IPS-NIHi7 (cell line): ENCODE measurements around the gene EML1.

Experiments used
- DNase-seq: peaks from one replicate; pipeline ENCODE4 v3.0.0; 2012; ENCODE audit warnings: mixed read lengths; ENCODE audit errors: extremely low spot score

Gene EML1

DNA sequence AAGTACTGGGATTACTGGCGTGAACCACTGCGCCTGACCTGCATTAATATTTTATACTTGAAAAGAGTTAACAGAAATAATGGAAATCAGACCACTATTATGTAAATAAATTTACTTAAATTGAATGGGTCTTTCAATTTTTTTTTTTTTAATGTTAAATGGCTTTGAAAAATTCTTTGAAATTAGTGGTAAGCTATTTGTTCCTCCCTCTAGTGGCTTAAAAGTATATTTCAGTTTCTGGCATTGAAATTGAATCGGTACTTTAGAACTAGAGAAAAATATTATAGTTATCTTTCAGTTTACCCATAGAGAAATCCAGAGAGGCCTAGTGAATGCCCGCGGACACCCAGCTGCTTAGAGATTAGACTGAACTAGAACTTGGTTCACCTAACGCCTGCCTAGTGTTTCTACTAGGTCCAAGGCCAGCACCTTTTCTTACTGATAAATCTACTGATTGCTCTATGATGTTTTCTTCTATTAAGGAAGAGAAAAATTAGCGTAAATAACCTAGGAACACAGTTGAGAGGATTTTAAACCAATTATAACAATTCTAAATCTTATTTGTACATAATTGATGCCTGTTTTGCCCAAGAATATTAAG is 106.5 kb downstream of the EML1 start:
- DNase-seq, result no peak

DNA sequence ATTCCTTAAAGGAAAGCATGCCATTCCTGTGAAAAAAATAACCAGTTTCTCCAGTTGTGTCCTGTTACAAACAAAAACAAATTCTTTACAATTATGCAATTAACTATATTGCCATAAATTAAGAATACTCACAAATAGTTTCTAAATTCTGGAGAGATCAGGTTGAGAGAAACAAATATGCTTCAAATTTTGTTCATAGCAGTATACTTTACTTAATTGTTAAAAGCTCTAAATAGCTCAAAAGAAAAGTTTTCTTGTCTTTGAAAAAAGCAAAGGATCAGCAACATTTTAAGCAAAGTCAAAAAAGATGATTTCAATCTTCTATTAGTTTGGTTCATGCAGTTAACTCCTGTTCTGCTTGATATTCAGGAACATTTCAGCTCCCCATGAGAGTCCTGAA is 109.7 kb downstream of the EML1 start:
- DNase-seq, result no peak

DNA sequence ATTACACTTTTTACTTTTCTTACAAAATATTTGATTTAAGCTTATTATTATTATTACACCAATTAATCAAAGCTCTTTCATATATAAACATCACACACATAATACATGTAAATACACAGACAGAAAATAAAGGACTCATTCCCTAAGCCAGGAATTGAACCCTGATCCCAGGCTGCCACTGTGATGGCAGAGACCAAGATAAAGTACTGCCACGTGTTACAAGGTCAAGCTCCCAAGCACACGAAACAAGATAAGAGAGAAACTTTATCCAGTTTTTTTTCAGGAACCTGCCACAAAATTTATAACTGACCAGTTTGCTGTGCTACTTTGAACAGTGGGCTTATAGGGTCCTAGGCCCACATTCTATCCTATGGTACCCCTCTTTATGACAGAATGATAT is 111.3 kb downstream of the EML1 start:
- no peak for DNase-seq

DNA sequence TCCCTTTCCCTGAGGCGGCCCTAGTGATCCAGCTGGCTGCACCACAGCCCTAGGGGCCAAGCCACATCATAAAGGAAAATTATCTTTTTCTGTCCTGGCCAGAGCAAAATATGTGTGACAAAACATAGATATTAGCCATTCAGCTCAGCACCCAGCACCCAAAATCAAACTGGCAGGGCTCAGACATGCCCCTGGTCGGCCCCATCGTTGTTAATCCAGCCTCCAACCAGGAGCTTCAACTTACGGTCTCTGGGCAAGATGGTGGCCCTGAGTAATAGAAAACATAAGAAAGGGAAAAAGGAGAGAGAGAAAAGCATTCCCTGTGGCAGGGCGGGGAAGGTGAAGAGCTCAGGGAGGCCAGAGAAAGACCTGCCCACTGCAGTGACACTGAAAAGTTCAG is 111.9 kb downstream of the EML1 start:
- DNase-seq, result no peak

DNA sequence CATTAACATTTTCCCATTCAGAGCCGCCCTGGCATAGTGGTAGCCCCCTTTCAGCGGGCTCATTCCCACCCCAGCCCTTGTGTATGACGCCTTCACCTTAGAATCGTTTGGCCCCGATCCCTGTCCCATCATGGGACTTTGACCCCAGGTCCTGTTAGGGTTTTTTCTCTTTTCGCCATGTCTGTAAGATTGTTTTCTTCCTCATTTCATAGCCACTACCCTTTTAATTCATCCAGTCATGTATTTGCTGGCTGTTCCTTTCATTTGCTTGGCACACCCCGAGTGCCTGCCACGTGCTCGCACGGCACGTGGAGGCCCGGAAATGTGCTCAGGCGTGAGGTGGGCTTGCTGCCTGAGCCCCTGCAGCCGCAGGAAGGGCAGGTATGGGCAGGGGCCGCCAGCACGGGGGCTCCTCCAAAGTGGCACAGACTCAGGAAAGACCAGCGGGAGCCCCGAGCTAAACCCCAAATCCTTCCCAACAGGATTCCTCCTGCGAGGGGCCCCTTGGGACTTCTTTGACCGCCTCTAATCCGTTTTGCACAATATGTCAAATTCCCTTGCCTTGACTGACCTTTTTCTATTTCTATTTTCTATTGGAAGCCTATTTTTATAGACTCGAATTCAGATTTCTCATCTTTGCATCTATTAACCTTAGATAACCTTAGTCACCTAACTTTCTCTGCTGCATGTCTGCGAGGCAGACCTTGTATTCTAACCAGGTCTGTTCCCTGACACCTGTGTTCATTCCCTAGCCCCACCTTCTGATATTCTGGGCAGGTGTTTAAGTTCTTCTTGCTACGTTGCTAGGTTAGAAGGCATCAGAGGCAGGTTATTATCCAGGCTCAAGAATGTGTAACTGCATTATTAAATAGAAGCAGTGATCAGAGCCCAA is 114.8 kb downstream of the EML1 start:
- DNase-seq, result no peak

DNA sequence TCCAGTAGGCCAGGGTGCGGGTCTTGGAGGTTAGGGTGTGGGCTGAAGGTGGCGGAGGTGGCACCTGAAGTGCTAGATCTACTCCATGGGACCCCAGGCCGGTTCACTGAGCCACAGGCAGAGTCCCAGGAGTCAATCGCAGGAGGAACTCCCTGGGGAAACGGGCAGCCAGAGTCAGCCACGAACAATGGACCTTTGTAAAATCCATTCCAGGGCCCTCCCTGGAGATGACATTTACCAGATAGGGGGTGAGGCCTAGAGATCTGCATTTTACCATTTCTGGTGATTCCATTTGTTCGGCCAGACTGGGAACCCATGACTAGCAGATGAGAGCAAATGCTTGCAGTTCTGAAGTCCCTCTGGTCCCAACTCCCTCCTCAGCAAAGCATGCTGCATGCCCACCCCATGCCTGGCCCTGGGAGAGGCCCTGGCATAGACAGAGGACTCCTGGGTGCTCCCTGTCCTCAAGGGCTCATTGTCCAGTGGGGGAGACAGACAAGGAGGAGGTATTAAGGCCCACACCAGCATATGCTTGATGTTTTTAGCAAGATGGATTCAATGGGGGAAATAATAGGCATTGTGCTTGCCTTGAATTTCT is 115.5 kb downstream of the EML1 start:
- no peak for DNase-seq

DNA sequence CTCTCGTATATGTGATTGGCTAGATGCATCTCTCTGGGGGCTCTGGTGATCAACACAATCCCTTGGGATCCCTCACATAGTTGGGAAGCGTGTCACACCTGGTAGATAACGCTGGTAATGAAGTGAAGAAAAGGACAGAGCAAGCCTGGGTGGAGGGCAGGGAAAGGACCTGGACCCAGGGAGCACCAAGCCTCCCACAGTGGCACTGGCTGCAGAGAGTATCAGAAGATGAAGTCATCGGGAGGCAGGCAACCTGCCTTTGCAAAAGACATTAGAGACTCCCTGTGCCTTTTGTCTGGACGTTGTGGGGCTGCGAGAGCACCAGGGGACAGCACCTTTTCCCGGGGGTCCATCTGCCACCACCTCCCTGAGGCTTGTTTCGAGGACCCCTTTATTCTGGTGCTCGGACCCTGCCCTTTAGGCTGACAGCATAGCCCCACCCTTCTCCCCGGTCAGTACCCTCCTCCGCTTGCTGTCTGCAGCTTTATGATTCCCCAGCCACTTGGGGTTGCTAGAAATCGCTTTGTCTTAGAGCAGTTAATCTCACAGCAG is 116.4 kb downstream of the EML1 start:
- DNase-seq, result no peak

DNA sequence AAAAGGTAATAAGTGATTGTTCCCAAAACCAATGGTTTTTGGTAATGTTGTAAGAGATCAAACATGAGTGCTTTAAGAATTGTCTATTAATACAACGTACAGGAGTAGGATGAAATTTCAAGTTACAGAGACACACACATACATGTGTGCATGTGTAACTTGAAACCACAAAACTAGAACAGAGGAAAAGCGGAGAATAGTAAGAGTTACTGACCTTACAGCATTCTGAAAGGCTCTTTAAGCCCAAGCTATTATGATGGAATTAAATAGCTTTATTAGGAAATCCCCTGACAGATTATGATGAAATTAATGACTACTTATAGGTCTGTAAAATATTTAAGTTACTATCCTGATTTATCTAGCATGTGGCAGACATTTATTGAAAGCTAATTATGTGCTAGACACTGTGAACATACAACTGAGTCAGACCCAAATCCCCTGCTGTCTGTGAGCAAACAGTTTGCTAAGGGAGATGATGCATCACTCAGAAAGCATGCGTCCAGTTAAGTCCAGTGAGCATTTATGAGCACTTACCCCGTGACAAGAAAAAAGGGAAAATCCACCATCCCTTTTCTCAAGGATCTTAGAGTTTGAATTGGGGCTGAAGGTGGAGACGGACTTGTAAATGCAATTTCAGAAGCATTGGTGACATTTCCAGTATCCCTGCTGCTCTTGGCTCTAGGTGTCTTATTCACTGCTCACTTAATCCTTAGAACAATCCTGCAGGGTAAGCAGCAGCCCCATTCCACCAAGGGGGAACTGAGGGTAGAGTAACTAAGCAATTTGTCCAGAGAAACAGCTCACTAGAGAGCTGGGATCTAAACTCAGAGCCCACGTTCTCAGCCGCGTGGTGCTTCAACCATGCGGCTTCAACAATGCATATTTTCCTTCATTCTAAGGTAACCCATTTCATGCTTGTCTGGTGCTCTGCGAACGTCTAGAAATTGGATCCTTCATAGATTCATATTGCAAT is 117.4 kb downstream of the EML1 start:
- no peak for DNase-seq

DNA sequence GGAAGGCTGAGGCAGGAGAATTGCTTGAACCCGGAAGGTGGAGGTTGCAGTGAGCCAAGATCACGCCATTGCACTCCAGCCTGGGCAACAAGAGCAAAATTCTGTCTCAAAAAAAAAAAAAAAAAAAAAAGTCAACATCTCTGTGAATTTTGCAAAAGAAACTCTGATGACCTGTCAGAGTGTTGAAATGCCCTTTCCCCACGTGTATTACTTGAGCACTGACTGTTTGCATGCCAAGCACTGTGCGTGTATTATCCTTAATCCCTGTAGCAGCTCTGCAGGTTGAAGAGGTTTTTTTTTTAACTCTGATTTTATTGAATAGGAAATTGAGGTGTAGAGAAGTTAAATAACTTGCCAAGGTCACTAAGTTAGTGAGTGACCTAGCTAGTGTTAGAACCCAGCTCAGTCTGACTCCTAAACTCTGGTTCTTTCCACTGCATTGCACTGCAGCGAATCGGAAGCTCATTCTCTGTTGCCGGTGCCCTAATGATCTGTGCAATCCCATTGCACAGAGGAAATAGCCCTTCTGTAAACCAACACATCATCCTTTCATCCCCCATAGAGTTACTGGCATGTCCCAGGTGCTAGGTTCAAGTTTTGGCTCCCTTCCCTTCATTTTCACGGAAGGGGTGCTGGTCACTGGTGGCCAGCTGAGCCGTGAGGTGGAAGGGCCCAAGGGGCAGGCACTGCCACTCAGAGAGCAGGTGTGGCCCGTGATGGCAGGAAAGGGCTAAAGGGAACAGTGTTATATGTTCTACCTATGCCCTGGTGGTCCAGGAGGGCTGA is 122.3 kb downstream of the EML1 start:
- DNase-seq, result no peak

DNA sequence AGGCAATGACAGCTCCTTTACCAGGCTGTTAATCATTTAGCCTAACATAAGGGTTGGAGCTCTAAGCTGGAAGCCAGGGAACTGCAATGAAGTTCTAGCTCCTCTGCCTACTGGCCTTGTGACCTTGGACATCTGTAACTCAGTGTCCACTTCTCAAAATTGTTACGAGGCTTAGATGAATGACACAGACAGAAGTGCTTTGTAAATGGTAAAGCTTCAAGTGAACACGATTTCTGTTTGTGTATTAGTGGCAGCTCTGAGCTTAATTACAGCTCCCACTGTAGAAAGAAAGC is 122.8 kb downstream of the EML1 start:
- DNase-seq, result no peak

DNA sequence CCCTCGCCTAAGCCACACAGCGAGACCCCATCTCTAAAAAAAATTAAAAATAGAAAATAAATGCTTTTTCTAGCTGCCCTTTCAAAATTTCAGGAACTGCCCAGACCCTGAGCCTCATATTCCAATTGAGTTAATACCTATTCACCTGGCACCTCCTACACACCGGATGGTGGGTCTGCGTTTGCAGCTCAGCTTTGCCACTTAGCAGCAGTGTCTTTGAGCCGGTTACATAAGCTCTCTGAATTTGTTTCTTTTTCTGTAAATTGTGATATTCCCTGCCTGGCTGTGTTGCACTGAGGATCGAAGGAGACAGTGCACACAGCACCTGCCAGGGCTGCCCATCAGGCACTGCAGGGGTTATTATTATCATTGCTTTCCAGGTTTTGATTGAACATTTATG is 125.6 kb downstream of the EML1 start:
- DNase-seq, result no peak

DNA sequence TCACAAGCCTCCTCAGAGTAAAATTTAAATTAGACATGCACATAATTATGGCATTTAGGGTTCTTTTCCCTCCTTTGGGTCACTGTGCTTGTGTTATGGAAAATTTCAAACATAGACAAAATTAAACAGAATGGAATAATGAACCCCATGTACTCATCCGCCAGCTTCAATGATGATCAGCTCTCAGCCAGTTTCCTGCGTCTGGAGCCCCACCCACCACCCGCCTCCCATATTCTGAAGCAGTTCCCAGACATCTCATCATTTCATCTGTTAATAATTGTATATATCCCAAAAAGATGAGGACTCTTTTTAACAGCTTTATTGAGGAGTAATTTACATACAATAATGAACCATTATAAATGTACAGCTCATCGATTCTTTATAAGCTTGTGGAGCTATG is 128.2 kb downstream of the EML1 start:
- no peak for DNase-seq

DNA sequence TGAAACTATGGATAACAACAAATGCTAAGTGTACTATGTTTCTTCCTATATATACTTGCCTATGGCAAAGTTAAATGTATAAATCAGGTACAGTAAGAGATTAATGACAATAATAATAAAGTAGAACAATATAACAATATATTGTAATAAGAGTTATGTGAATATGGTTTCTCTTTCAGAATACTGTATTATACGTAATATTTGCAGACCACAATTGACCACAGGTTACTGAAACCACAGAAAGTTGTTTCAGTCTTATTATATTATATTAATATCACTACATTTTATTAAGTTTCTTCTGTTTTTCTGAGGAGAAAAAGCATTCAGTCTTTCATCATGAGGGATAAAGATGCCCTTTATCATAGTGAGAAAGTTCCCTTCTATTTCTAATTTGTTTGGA is 131.2 kb downstream of the EML1 start:
- no peak for DNase-seq

DNA sequence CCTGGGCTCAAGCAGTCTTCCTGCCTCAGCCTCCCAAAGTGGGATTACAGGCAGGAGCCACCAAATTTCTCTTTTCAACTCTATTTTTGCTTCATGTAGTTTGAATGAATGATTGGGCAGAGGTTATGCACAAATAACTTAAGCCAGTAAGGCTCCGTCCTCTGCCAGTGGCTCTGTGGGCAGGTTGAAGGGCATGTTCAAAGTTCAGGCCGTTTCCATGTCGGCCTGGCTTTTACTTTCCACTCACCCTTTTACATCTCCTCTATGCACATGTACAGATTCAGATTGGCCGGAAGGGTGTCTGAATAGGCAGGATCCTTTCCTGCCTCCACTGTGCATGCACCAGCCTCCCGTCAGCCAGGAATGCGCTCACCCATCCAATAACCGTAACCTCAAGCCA is 132.3 kb downstream of the EML1 start:
- no peak for DNase-seq

DNA sequence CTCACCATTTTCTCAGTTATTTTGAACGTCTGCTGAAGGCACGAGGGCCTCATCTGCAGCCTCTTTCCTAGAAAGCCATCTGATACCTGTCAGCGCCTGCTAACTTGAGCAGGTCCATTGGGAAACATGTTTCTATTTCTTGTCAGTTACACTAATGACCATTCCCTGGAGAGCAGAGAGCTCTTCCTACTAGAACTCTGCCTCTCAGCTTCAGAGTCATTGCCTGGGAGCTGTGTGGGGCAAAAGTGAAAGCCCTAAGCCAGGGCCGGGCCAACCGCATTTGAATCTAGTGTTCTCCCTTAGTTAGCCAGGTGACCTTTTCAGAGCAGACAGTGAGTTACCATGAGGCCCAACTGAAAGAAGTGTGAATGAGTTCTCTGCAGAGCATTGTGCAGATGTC is 135.8 kb downstream of the EML1 start:
- no peak for DNase-seq

DNA sequence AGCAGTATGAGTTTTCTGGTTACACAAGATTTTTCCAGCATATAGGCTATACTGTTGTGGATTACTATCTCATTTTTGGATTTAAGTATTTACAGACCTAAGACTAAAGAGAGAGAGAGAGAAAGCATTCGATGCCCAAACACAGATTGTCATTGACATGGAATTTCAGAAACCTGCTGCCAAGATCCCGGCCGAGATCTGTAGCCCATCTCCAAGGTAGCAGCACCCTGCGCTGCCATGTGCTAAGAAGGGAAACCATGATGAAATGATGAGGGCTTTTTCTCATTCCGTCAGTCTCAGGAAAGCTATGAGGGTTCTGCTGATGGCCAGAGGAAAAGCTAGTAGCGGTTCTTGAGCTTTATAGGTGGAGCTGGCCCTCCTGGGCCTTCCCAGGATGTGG is 136.4 kb downstream of the EML1 start:
- DNase-seq, result no peak

DNA sequence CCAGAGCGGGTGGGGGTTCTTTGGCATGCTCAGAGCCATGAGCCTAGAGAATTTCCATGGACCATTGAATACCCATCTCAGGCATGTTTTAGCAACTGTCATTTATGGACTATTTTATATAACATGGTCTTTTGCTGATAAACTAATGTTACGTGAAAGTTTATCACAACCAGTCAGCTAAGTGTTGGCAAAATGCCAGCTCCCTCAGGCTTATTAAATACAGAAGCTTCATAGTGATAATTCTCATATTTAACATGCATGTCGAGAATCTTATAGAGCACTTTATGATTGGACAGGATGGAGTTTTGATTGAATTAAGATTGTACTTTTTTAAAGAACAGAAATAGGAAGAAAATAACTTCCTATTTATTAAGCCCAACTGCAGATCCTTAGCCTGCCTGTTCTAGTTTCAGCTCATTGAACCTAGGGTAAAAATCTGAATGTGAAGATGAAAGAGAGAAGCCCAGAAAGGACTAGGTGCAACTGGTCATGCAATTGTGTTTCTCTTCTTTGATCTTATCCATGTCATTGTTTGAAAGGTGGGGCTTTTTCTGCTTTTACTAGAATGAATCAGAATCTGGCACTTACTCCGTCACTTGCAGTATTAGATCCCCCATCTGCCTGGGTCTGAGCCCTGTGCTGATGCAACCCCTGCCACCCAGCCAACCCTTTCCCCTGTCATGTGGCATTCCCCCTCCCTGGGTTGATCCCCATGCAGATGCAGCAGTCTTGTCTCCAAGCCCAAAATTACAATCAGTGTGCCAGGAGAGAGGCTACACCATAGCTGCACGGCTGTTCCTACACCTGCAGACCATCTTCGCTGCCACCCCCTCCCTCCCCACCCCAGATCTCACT is 137.4 kb downstream of the EML1 start:
- DNase-seq, result no peak

DNA sequence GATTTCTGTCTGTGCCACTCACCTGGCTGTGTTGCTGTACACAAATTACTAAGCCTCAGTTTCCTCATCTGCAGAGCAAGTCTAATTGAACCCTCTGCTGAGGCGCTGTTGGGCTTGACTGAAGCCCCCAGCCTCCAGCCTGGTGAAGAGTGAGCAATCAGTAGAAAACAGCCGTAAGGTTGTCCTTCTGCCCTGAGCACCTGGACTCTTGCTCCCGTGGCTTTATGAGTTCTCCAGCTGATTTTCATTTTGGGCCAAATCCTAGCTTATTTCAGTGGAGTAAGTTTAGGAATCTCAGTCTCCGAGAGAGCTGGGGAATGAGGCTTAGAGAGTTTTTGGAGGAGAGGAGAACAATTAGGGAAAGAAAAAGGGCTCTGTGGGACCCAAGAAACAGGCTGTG is 138.1 kb downstream of the EML1 start:
- no peak for DNase-seq

DNA sequence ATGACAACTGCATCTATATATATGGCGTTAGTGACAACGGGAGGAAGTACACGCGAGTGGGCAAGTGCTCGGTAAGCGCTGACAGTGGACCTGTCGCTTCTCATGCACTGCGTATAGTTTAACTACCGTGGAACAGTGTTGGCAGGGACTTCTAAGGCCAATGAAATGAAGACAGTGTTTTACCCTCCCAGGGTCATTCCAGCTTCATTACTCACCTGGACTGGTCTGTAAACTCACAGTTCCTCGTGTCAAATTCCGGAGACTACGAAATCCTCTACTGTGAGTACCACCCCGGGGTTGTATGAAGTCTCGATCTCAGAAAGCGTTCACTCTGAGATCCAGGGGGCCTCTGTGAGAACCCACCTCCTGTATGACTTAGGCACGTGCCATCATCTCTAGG is 142.8 kb downstream of the EML1 start:
- no peak for DNase-seq
